Hepatocyte (in vitro differentiated cells): ENCODE measurements around the gene ARAP3. TPM values are rescaled to one million over a fixed set of nuclear protein-coding genes. Genes with fewer than 3 reads are reported as not detected.
A peak's percentile ranks its signal among the peaks of the same experiment; 100 is the strongest.

Source experiments
- DNase-seq: peaks from one replicate; pipeline ENCODE4 v3.0.0-alpha.2; 2016; ENCODE audit warnings: low spot score
- H2AFZ ChIP-seq: fragments of 200-600 bp; sonication (generic); 2 replicates; pipeline ENCODE4 v1.6.0; 2016; ENCODE audit warnings: antibody characterized with exemption, mild to moderate bottlenecking
- H3K27ac ChIP-seq: fragments of 200-600 bp; sonication (generic); 2 replicates; pipeline ENCODE4 v1.5.1; 2016; ENCODE audit warnings: mild to moderate bottlenecking
- H3K27me3 ChIP-seq: fragments of 200-600 bp; sonication (generic); 2 replicates; pipeline ENCODE4 v1.6.1; 2016
- H3K36me3 ChIP-seq: fragments of 200-600 bp; sonication (generic); replicated peaks from 2 replicates; pipeline ENCODE4 v1.5.1; 2016; ENCODE audit warnings: low read depth; ENCODE audit not compliant: insufficient read depth
- H3K4me1 ChIP-seq: fragments of 200-600 bp; sonication (generic); 2 replicates; pipeline ENCODE4 v1.5.1; 2016; ENCODE audit warnings: mild to moderate bottlenecking, moderate library complexity; ENCODE audit not compliant: insufficient read depth
- H3K4me2 ChIP-seq: fragments of 200-600 bp; sonication (generic); 2 replicates; pipeline ENCODE4 v1.6.0; 2016
- H3K4me3 ChIP-seq: fragments of 200-600 bp; sonication (generic); 2 replicates; pipeline ENCODE4 v1.5.1; 2016; ENCODE audit warnings: mild to moderate bottlenecking
- H3K79me2 ChIP-seq: fragments of 200-600 bp; sonication (generic); 2 replicates; pipeline ENCODE4 v1.6.0; 2017; ENCODE audit warnings: mild to moderate bottlenecking
- H3K9me2 ChIP-seq: fragments of 200-600 bp; sonication (generic); replicated peaks from 2 replicates; pipeline ENCODE4 v1.6.0; 2017; ENCODE audit warnings: mild to moderate bottlenecking; ENCODE audit not compliant: insufficient read depth
- H3K9me3 ChIP-seq: fragments of 200-600 bp; sonication (generic); 2 replicates; pipeline ENCODE4 v1.5.1; 2016; ENCODE audit warnings: low read depth, mild to moderate bottlenecking
- H4K20me1 ChIP-seq: fragments of 200-600 bp; sonication (generic); 2 replicates; pipeline ENCODE4 v1.6.0; 2016; ENCODE audit warnings: mild to moderate bottlenecking; ENCODE audit not compliant: insufficient read depth, poor library complexity, severe bottlenecking
- EZH2 ChIP-seq: fragments of 200-600 bp; sonication (generic); IDR thresholded peaks from 2 replicates; pipeline ENCODE4 v1.6.1; 2016; ENCODE audit warnings: antibody characterized with exemption, mild to moderate bottlenecking, borderline replicate concordance
- EZH2phosphoT487 ChIP-seq: fragments of 200-600 bp; sonication (generic); IDR thresholded peaks from one replicate; pipeline ENCODE4 v1.6.1; 2018; ENCODE audit warnings: antibody characterized with exemption, mild to moderate bottlenecking, low read depth, moderate library complexity; ENCODE audit not compliant: unreplicated experiment, severe bottlenecking
- WGBS: methylation state at CpG from one replicate; pipeline ENCODE4 v1.1.6; 2016; ENCODE audit warnings: low lambda C conversion rate; ENCODE audit errors: missing lambda C conversion rate; 5-methylcytosine and 5-hydroxymethylcytosine counted together
- polyA plus RNA-seq: library from polyadenylated mRNA; unstranded; fragments of >200 nt; fragmentation: Nextera tagmentation; extraction: Ambion mirVana; gene quantifications from 2 replicates; pipeline ENCODE4 v1.2.1, GENCODE V29; 2016
- total RNA-seq: library from RNA; depleted of rRNA; stranded (reverse); fragments of >200 nt; gene quantifications from 2 replicates; pipeline ENCODE4 v1.2.3, GENCODE V29; 2014
- TF ChIP-seq, protein P1 (sequence below): fragments of 200-600 bp; sonication (generic); IDR thresholded peaks from 2 replicates; pipeline ENCODE4 v1.5.1; 2016; ENCODE audit warnings: antibody characterized with exemption, mild to moderate bottlenecking; ENCODE audit not compliant: poor library complexity

ARAP3 gene
- total and polyA plus RNA-seq, 2 experiments from 2014 or later, result 5.1 to 8.6 TPM

- TF ChIP-seq, protein P1, sequence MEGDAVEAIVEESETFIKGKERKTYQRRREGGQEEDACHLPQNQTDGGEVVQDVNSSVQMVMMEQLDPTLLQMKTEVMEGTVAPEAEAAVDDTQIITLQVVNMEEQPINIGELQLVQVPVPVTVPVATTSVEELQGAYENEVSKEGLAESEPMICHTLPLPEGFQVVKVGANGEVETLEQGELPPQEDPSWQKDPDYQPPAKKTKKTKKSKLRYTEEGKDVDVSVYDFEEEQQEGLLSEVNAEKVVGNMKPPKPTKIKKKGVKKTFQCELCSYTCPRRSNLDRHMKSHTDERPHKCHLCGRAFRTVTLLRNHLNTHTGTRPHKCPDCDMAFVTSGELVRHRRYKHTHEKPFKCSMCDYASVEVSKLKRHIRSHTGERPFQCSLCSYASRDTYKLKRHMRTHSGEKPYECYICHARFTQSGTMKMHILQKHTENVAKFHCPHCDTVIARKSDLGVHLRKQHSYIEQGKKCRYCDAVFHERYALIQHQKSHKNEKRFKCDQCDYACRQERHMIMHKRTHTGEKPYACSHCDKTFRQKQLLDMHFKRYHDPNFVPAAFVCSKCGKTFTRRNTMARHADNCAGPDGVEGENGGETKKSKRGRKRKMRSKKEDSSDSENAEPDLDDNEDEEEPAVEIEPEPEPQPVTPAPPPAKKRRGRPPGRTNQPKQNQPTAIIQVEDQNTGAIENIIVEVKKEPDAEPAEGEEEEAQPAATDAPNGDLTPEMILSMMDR, result peak; percentile 36
- TF ChIP-seq EZH2 (no peak), EZH2phosphoT487 (no peak)
- H3K9me3 ChIP-seq, result no peaks in the 10 kb centered on the region
- no peaks in the 10 kb centered on the region for H3K27me3 ChIP-seq
- WGBS, result 95% methylated on average over 2 of the region's 2 CpGs
- peak; percentile 62 for DNase-seq
- no peak overlapping the region for H2AFZ ChIP-seq
- H4K20me1 ChIP-seq, result no peaks in the 10 kb centered on the region
- no peak overlapping the region for H3K4me3 ChIP-seq
- H3K9me2 ChIP-seq, result no peaks in the 10 kb centered on the region
- H3K79me2 ChIP-seq, result no peaks in the 10 kb centered on the region
- no peak overlapping the region for H3K27ac ChIP-seq
- H3K4me2 ChIP-seq, result no peak overlapping the region
- H3K36me3 ChIP-seq, result no peaks in the 10 kb centered on the region
- H3K4me1 ChIP-seq, result peaks cover 9% of the 10 kb centered on the region
Observed at GRCh38 chr5:141641634-141642267, 40.3 kb downstream of the ARAP3 start.

DNA sequence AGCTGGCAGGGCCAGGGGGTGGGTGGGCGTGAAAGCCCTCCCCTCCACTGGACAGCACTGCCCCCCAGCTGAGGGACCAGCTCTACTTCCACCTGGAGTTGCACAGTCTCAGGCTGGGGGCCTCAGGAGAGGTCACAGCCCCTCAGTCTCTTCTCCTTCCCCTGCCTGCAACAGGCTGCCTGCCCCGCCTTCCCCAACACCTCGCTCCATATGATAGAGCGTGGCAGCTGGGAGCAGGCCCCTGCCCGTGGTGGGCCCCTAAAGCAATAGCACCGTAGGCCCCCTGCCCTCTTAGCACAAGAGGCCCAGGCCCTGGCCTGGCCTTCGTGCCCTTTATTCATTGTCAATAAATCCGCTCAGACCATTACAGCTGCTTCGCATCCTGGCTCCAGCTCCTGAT is 41.3 kb downstream of the ARAP3 start:
- no peaks in the 10 kb centered on the region for H3K9me3 ChIP-seq
- no peak overlapping the region for H3K27ac ChIP-seq
- no peaks in the 10 kb centered on the region for H3K9me2 ChIP-seq
- peaks cover 2% of the 10 kb centered on the region for H4K20me1 ChIP-seq
- no peaks in the 10 kb centered on the region for H3K36me3 ChIP-seq
- TF ChIP-seq EZH2 (no peak), EZH2phosphoT487 (no peak)
- TF ChIP-seq, protein P1, result no peak
- WGBS, result 90% methylated on average over 9 of the region's 9 CpGs
- H3K27me3 ChIP-seq, result no peaks in the 10 kb centered on the region
- H3K79me2 ChIP-seq, result peaks cover 9% of the 10 kb centered on the region
- H2AFZ ChIP-seq, result no peak overlapping the region
- no peak overlapping the region for H3K4me3 ChIP-seq
- H3K4me1 ChIP-seq, result peaks cover 11% of the 10 kb centered on the region
- DNase-seq, result no peak
- no peak overlapping the region for H3K4me2 ChIP-seq

DNA sequence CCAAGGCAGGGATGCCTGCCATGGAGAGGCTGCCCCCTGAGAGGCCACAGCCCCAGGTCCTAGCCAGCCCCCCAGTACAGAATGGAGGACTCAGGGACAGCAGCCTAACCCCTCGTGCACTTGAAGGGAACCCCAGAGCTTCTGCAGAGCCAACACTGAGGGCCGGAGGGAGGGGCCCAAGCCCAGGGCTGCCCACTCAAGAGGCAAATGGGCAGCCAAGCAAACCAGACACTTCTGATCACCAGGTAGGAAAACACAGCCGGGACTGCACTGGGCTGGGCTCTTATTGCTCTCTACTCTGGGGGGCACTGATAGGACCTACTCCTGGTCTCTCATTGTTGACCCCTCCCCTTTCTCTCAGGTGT is 42.0 kb downstream of the ARAP3 start:
- Histone ChIP-seq H3K27ac (no peak overlapping the region), H3K79me2 (peaks cover 15% of the 10 kb centered on the region), H3K4me2 (no peak overlapping the region), H3K9me2 (no peaks in the 10 kb centered on the region), H3K36me3 (no peaks in the 10 kb centered on the region), H3K4me1 (peaks cover 18% of the 10 kb centered on the region), H3K9me3 (no peaks in the 10 kb centered on the region), H3K27me3 (no peaks in the 10 kb centered on the region), H3K4me3 (no peak overlapping the region), H2AFZ (no peak overlapping the region), H4K20me1 (peaks cover 8% of the 10 kb centered on the region)
- 98% methylated on average over 3 of the region's 3 CpGs for WGBS
- DNase-seq, result no peak
- TF ChIP-seq EZH2phosphoT487 (no peak), EZH2 (no peak)
- TF ChIP-seq, protein P1, result no peak
